GM19238 (cell line): ENCODE data around the gene CPED1.
A peak's percentile ranks its signal among the peaks of the same experiment; 100 is the strongest.

Experiments used
- DNase-seq: peaks from one replicate; pipeline ENCODE4 v3.0.0; 2011; ENCODE audit warnings: low spot score; ENCODE audit not compliant: insufficient read length

The CPED1 gene

DNA sequence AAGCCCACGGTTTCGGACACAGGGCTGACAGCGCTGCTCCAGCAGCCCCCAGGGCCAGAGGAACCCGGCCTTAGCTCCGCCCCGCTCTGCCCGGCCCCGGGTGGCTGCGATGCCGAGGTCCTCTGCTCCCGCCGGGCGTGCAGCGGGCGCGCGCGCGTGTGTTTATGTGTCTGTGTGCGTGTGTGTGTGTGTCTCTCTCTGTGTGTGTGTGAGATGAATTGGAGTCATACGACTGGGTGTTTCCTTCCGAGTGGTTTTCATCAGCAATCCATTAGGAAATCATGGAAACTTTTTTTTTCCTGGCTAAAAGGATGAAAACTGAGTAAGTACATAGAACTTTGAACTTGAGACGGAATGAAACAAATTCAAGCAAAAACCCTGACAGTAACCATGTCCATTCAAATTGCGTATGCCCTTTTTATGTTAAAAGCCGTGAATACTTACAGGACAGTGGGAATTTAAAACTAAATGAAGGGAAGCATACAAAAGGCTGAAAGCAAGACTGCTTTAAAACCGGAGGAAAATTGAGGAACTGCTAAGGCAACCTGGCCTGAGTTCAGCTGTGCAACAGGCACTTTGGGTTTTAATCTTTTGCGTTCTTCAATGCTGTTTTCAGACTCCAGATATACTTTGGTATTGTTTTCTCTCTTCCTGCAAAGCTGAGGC is at the start of gene CPED1:
Gene CPED1 (plus strand): TSS at position 121 of the 666 bp plus-strand sequence. CDS start 911 bp downstream, outside the sequence.
- DNase-seq, result peak; percentile 22

DNA sequence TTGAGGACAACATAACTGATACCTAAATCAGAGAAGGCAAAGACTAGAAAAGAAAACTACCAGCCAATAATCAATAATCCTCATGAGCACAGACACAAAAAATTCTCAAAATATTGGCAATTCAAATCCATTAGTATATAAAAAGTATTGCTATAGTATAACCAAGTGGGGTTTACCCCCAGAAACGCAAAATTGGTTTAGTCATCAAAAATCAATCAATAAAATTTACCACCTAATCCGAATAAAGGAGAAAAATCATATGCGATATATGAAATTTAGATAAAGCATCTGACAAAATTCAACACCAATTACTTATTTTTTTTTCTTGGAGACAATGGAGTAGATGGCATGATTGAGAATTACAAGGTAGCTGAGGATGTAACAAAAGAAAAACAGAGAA is 49.2 kb upstream of the CPED1 start:
- no peak for DNase-seq

DNA sequence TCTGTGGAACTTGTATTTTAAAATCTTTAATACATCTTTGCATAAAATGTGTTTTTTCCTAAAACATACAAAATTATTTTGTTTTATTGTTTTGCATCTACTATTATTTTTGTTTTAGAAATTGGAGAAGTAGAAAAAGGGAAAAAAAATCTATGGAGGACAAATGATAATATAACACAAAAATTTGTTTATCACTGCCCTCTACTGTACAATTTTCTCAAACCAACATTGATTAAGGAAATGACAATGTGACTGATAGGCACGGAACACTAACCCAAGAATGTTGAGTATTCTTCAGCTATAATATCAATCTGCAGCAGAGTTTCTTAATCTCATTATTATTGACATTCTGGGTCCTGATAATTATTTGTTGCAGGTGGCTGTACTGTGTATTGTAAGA is 47.4 kb upstream of the CPED1 start:
- no peak for DNase-seq

DNA sequence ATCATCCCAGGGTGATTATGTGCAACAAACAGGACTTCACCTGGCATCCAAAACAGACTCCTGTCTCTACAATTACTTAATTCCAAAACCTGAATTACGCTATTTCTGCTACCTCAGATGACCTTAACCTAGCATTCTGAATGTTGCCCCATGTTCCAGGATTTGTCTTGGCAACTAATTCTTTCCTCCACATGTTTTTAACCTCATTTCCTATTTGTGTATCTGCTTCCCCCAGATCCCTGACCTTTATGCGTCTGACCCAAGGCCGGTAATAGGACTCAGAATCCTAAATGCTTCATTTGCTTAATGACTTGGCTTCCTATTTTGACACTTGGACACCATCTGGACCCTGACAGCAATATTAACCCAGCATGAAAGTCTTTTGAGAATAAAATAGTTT is 46.7 kb upstream of the CPED1 start:
- no peak for DNase-seq

DNA sequence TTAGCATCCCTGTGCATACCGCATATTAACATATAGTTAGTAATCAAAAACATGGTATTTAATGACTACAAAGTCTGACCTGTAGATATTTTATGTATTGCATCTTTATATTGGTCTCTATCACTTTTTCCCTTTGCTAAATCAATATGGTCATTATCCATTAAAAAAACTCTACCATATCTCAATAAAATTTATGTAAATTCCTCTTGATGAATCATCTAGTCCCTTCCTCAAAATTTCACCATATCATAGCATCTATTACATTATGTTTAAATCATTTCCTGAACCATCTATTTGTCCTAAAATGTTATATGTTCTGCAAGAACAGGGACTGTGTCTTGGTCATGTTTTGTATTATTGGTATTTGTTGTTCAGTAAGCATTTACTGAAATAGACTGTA is 45.6 kb upstream of the CPED1 start:
- DNase-seq, result no peak

DNA sequence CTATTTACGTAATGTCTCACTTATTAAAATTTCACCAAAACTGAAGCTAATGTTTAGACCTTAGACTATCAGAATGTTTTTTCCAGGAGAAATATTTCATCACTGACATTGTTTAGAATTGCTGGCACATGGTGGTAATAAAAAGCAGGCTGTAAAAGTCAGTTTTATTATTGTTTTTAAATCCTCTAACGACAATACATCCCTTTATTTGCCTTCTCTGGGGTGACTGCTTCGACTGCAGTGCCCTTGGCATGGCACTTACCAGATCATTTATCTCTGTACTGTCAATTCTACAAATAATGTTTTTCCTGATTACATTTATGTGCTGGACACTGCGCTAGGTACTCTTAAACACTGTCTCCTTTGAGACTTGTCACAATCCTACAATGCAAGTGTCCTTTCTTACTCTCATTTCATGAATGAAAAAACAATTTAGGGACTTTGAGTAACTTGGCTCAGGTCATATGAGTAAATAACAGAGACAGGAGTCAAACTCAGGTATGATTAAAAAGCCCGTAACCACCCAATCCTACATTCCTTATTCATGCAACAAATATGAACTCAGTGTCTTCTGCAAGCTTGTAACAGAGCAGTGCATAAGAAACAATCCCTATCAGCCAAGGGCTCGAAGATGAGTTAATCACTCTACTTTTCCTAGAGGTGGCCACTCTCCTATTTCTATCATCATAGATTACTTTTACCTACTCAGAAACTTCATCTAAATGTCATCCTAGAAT is 43.5 kb upstream of the CPED1 start:
- DNase-seq, result no peak

DNA sequence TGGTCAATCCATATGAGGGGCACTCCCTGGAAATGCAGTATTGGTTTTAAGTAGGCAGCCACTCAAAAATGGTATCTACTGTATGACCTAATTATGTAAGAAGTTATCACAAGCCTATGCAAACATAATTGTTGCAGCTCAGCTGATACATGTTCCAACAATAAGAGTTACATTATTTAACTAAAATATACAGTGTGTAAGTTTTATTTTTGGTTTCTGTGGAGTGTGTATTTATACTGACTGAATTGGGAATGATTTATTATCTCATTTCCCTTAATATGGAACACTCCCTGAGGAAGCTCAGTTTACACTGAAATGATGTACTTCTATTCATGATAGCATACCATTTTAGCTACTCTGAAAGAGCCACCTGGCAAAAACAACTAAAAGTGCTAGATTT is 40.5 kb upstream of the CPED1 start:
- DNase-seq, result no peak

DNA sequence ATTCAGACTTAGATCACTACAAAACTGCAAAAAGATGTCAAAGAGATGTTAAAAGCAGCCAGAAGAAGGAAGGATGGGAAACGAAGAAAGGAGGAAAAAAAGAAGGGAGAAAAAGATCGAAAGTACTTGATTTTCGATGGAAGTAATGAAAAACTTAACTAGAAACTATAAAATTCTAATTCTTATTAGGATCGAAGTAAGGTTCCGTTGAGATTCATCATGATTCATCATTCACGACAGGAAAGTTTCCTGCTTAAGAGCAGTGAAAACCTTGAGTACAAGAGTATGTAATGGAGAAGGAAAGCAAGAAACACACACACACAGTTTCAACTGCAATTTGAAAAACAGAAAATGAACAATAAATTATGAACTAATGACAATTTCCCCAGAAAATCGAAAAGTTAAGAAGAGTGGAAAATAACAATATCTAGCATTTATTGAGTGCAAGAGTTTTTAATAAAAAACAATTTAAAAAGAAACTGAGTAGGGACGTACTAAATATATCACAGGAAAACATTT is 39.1 kb upstream of the CPED1 start:
- DNase-seq, result no peak

DNA sequence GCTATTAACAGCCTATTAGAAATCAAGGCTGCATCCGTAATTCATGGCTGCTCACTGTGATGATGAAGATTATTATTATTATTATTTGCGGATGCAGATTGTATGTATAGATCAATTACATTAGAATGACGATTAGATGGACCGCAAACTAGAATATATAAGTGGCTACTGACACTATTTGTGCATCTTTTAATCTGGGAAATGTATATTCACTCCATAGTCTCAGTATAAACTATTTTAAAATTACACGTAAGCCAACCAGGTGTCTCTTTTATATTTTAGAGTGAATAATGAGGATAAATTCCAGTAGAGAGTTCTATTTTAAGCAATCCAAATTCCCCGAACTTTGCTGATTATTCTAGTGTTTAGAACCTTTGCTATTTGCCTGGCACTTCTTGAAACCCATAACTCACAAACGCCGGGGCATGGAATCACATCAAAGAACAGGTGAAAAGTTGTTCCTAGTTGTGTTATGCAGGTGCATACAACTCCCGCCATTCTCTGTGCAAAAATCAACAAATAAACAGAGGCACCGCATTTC is 38.4 kb upstream of the CPED1 start:
- no peak for DNase-seq

DNA sequence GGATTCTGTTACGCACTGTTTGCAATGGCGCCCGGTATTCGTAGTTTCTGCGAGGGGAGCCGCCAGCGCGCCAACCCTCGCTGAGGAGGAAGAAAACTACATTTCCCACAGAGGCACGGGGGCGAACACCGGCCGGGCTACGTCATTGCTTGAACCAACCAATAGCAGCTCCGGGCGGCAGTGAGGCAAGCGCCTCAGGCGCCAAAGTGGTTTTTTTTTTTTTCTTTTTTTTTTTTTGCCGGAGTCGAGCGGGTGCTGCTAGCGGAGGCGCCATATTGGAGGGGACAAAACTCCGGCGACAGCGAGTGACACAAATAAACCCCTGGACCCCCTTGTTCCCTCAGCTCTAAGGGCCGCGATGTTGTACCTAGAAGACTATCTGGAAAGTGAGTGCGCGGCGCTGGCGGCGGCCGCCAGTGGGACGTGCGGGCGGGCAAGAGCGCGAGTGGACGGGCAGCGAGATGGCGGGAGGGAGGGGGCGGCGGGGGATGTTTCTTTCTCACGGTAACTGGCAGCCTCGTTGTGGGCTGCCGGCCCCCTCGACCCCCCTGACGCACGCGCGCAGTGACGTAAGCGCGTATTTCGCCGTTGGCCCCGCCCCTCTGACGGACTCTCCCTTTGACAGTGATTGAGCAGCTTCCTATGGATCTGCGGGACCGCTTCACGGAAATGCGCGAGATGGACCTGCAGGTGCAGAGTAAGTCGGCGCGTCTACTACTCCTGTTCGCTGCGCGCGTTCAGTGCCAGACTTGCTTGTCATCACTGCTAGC is 37.8 kb upstream of the CPED1 start, which contains the start of gene ING3:
Gene ING3 (plus strand): TSS at position 239 of the 770 bp plus-strand sequence. CDS start 120 bp downstream, at position 359.
- DNase-seq, result peak; percentile 47

DNA sequence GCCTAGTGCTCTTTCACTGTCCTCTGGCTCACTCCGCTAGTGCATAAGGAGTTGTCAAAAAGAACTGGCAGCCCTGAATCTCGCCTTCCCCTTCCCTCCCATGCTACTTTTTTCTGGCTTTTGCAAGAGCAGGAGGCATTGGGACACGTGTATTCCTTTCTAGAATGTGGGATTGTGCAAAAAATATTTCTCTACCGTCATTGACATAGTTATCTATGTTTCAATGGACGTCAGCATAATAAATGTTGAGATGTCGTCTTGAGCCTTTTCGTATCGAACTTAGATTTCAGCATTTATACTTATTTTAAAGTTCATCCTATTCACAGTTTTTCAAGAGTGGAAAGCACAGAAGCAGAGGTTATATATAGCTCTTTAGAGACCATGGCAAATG is 37.2 kb upstream of the CPED1 start:
- DNase-seq, result no peak

DNA sequence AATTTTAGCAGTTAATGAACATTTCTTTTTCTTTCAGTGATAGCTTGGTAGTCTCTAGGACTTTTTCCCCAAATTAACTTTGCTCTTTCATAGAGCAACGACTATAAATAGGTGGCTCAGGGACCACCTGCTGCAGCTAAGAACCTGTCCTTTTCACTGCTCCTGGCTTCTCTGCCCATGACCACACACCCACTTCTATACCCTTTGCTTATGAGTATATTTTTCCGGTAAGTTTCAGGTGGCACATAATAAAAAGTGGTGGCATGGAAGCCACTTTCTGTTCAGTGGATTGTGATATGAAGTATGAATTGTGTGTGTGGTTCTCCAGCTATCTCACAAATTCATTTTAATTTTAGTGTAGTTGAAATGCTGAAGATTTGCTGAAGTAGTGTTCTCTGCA is 36.7 kb upstream of the CPED1 start:
- DNase-seq, result no peak

DNA sequence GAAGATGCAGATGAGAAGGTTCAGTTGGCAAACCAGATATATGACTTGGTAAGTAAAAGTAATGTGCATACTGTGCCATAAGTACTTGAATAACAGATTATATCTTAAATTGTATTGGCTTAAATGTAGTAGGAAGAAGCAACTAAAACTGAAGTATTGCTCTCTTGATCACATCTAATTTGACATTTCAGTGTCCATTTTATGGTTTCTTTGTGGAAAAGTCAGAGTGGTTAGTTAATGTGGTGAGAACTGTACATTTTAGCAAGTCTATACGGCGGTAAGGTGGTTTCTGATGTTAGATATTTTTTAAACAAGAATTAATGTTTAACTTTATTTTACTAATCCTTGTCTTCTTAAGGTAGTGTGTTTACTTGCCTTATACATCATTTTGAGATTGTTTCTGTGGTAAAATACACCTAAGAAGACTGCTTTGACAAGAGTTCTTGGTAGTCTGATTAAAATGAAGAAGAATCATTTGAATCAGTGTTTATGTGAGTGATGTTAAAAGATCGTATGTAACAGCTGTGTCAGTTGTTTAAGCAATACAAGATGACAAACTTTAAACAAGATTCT is 32.8 kb upstream of the CPED1 start:
- DNase-seq, result no peak

DNA sequence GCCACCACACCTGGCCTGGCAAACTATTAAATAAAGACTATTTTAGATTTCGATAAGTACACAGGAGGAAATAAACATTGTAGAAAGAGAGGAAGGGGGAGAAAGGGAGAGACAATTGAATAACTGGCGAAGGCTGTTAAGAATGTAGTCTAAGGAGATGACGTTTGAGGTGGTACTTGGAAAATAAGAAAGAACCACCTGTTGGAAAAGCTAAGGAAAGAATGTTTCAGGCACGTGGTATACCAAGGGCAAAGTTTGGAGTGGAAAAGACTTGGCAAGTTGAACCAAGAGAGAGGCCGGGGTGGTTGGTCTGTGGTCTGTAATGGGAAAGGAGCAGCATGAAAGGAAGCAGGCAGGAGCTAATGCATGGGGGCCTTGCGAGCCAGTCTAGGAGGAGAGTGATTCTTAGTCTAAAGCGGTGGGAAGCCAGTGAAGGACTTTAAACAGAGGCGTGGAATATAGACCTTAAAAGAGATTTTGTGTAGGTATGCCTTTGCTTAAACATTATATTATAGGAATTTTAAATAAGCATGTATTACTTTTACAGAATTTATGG is 28.5 kb upstream of the CPED1 start:
- DNase-seq, result no peak

DNA sequence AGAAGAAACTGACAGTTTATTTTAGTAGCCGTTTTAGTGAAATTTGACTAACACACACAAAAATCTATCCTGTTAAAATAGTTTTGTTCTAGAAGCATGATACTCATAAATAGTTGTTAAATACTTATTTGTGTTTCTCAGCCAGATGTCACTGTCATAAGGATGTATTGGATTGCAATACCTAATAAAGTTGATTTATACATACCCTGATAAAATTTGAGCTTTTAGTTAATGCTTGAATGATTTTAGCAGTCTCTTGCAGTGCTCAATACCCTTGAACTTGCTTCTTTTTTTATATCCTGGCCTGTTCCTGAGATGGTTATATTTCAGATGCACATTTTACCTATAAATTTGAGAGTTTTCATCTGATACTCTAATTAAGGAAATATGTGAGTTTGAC is 27.8 kb upstream of the CPED1 start:
- DNase-seq, result no peak

DNA sequence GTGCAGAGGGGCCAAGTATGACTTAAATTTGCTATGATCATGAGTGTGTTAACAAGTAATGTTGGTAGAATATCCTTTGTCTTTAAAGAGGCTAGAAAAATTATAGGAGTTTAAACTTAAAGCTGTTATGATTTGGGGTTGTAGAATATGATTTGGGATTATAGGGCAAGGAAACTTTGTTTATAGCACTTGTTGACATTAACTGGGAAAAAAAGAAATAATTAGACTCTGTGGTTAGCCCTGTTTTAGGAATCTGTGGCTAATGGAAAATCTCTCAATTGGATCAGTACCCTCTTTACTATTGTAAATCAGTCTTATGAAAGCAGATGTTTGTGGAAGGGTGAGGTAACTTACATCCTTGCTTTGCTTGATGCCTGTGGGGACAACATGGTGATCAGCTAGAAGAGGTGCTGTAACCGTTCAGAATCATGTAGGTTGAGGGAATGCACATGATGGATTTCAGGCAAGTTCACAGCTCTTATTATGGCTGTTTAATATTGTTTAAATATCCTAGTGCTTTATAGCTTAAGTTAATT is 26.8 kb upstream of the CPED1 start:
- DNase-seq, result no peak

DNA sequence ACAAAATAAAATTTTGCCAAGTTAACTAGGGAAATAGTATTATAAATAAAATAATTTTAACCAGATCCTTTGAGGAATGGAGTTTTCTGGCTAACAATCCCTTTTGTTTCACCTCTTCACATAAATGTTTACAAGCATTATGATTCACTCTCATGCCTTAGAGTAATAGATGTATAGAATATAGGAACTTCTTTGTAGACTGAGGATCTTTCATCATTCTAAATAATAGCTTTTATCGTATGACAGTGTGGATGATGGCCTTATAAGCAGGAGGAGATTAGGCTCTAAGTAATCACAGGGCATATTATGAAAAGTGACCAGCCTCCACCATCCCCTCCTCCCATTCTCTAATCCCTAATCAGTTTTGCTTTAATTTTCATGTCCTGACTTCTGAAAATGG is 24.4 kb upstream of the CPED1 start:
- no peak for DNase-seq

DNA sequence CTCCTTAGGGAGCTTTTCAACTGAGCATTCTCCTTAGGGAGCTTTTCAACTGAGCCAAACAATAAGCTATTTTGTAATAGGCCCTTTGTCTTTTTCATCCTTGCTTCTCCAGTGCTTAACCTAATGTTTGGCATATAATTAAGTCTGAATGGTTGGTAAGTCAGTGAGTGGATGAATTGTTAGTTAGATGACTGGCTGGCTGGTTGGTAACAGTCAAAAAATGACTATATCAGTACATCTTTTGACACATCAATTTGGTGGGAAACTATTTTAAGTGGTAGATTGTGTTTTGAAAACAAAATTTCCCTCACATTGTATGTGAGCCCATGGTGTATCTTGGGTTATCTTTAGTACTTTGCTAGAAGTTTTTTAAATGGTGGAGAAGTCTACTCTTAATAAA is 21.6 kb upstream of the CPED1 start:
- no peak for DNase-seq

DNA sequence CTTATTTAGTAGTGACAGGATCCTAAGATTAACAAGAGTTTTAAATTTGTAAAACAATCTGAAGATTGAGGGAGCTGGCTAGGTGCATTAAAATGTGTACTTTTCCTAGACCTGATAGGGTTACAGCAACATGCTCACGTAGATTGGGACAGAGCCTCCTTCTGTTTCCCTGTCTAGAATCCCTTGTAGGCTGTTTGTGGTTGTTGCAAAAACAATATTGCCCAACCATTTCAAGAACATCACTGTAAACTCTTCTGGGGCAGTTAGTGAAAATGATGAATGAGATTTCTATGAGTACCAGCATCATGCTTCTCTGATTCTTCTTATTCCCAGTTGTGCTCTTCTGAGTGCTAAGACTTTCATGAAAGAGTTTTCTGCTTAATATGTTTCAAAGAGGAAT is 14.7 kb upstream of the CPED1 start:
- no peak for DNase-seq

DNA sequence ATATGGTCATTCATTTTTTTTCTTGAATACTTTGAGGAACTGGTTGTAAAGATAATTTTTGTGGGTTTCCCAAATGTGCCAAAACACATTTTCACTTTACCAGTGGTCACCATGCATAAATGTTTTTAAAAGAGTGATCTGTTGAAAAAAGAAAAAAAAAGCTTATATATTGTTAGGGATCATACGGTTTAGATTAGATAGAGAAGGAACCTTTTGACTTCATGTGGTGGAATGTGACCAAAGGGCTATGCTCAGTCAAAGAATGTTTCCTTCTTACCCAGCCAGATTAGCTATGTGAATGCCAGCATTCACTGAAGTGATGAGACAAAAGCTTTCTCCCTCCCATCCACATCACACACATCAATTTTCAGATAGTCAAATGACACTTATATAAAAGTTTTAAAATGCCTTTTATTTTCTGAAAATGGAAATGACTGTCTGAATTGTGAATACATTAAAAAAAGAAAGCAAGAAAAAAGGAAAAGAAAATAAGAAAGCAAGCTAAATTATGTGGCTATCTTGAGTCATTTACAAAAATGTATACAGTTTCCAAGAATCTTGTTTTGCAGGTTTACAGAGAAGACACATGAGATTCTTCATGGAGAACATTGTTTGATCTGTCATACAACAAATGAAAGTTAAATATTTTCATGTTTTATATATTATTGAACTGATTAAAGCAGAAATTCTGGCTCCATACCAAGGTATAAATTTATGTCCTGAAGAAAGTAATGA is 8.6 kb upstream of the CPED1 start:
- no peak for DNase-seq
